K562 (cell line): Measurements from ENCODE around the gene S100A3. TPM values are rescaled to one million over a fixed set of nuclear protein-coding genes. Genes with fewer than 3 reads are reported as not detected.
A peak's percentile ranks its signal among the peaks of the same experiment; 100 is the strongest.

Source experiments
- ATAC-seq: fragments of 200-7000 bp; cut with Tn5 transposase; 3 replicates; pipeline ENCODE4 v1.9.1; 2020; ENCODE audit warnings: moderate library complexity
- BruUV-seq: library from RNA; stranded (reverse); fragments of 400-500 nt; replicated peaks from 2 replicates; lab custom pipeline; 2021; lab: Mats Ljungman, UMichigan
- CTCF ChIA-PET: fragments of 300-600 bp; formaldehyde crosslinking; extraction: SDS; loops from one replicate; lab custom pipeline; 2021; ENCODE audit warnings: low intra/inter-chr PET ratio; lab: Yijun Ruan, JAX
- POLR2A ChIA-PET: fragments of 300-600, 350-650 bp; sonication (Branson Sonifier 250); formaldehyde crosslinking; extraction: SDS; loops from one replicate; lab custom pipeline; 2021; ENCODE audit warnings: antibody characterized with exemption, inconsistent platforms; lab: Yijun Ruan, JAX
- DNase-seq, 4 experiments: peaks; one replicate each; pipeline versions ENCODE4 v3.0.0 to v3.0.0-alpha.2; 2011 to 2018; ENCODE audit warnings: low spot score in 3 of 4, mixed read lengths in 3 of 4; ENCODE audit errors: extremely low read depth in 1 of 4
- FAIRE-seq: peaks from 2 replicates; lab custom pipeline; 2011; peaks lifted over from hg19 to GRCh38; lab: Jason Lieb, UNC
- H2AFZ ChIP-seq: 2 replicates; pipeline ENCODE4 v1.6.0; 2011; ENCODE audit warnings: low read depth, low read length, control low read depth, inconsistent platforms
- H3K27ac ChIP-seq: fragments of 200-600 bp; 3 replicates; pipeline ENCODE4 v1.8.0; 2011; ENCODE audit warnings: low read depth, mild to moderate bottlenecking, control low read depth, inconsistent platforms, low read length, moderate library complexity, mixed read lengths; ENCODE audit errors: extremely low read depth
- H3K27me3 ChIP-seq, 2 experiments: fragments of 300-600 bp in 1 of 2; 2 replicates in 1 of 2; 3 replicates in 1 of 2; pipeline versions ENCODE4 v1.6.0 to v1.8.0; 2011; ENCODE audit warnings: inconsistent platforms in 2 of 2, low read length in 2 of 2, mild to moderate bottlenecking in 1 of 2, mixed read lengths in 1 of 2, moderate library complexity in 1 of 2; ENCODE audit not compliant: control insufficient read depth in 2 of 2, insufficient read depth in 2 of 2
- H3K36me3 ChIP-seq: fragments of 300-600 bp; 3 replicates; pipeline ENCODE4 v1.8.0; 2011; ENCODE audit warnings: mild to moderate bottlenecking, low read length, inconsistent platforms; ENCODE audit not compliant: control insufficient read depth, insufficient read depth
- H3K4me1 ChIP-seq, 2 experiments: fragments of 200-600 bp in 1 of 2; replicated peaks in 1 of 2; 2 replicates in 1 of 2; 3 replicates in 1 of 2; pipeline versions ENCODE4 v1.5.1 to v1.8.0; 2011; ENCODE audit warnings: inconsistent platforms in 2 of 2, low read length in 2 of 2, mild to moderate bottlenecking in 1 of 2, mixed read lengths in 1 of 2, moderate library complexity in 1 of 2; ENCODE audit not compliant: control insufficient read depth in 2 of 2, insufficient read depth in 2 of 2
- H3K4me2 ChIP-seq: 2 replicates; pipeline ENCODE4 v1.6.1; 2011; ENCODE audit warnings: low read length, control low read depth, inconsistent platforms, mixed read lengths; ENCODE audit not compliant: insufficient read depth
- H3K4me3 ChIP-seq: fragments of 200-600 bp; sonication (generic), shearing (Covaris generic); 2 replicates; pipeline ENCODE4 v1.5.1; 2016; ENCODE audit warnings: control low read depth, inconsistent platforms
- H3K79me2 ChIP-seq: fragments of 200-600 bp; 3 replicates; pipeline ENCODE4 v1.8.0; 2011; ENCODE audit warnings: low read length, inconsistent platforms; ENCODE audit not compliant: control insufficient read depth, insufficient read depth
- H3K9ac ChIP-seq, 2 experiments: 2 replicates each; pipeline versions ENCODE4 v1.6.0 to v1.6.1; 2011; ENCODE audit warnings: low read depth in 2 of 2, low read length in 2 of 2, control low read depth in 1 of 2, inconsistent platforms in 1 of 2, mild to moderate bottlenecking in 1 of 2, mixed read lengths in 1 of 2; ENCODE audit not compliant: insufficient read depth in 1 of 2
- H3K9me1 ChIP-seq: one replicate; pipeline ENCODE4 v1.6.0; 2011; ENCODE audit warnings: inconsistent platforms, mild to moderate bottlenecking, low read length, moderate library complexity; ENCODE audit not compliant: control insufficient read depth, insufficient read depth
- H3K9me3 ChIP-seq: replicated peaks from 2 replicates; pipeline ENCODE4 v1.5.1; 2011; ENCODE audit warnings: low read depth, low read length, inconsistent platforms; ENCODE audit not compliant: control insufficient read depth, insufficient read depth
- H4K20me1 ChIP-seq: replicated peaks from 2 replicates; pipeline ENCODE4 v1.6.1; 2011; ENCODE audit warnings: low read length, inconsistent platforms, mixed read lengths; ENCODE audit not compliant: control insufficient read depth, insufficient read depth
- CSDE1 ChIP-seq, 2 experiments: fragments of 450-650 bp; IDR thresholded peaks; 2 replicates each; pipeline ENCODE4 v1.6.1; 2016; ENCODE audit warnings: mild to moderate bottlenecking in 1 of 2
- IRF9 ChIP-seq: fragments of 450-650 bp; IDR thresholded peaks from 2 replicates; pipeline ENCODE4 v1.6.1; 2016; ENCODE audit warnings: missing biosample characterization, missing genetic modification characterization
- ZBTB33 ChIP-seq: sonication (generic); formaldehyde crosslinking; IDR thresholded peaks from 2 replicates; pipeline ENCODE4 v1.8.1; 2023; ENCODE audit warnings: mild to moderate bottlenecking, missing genetic modification reagents
- ZNF197 ChIP-seq: fragments of 200-800 bp; sonication (Bioruptor generic); IDR thresholded peaks from 2 replicates; pipeline ENCODE4 v1.6.1; 2016; ENCODE audit warnings: low read depth, missing genetic modification characterization, missing compliant biosample characterization
- WGBS: fragments of 100-300 bp; shearing (Covaris generic); methylation state at CpG from one replicate; pipeline ENCODE4 v1.1.6; 2016; ENCODE audit warnings: low coverage, mixed read lengths; ENCODE audit not compliant: insufficient coverage; ENCODE audit errors: missing lambda C conversion rate; 5-methylcytosine and 5-hydroxymethylcytosine counted together
- in situ Hi-C: fragments of 300-500 bp; cut with MboI; formaldehyde crosslinking; loops from 4 replicates; pipeline ENCODE4 v1.15.0; 2018; ENCODE audit warnings: inconsistent platforms, mixed read lengths
- intact Hi-C: fragments of 100-400 bp; cut with micrococcal nuclease; formaldehyde crosslinking; loops from 2 replicates; pipeline ENCODE4 v1.14.2; 2022
- polyA plus RNA-seq, 8 experiments: library from polyadenylated mRNA; depleted of rRNA in 4 of 8; stranded (reverse) in 5 of 8; unstranded in 3 of 8; fragments of >200 nt; fragmentation: Nextera tagmentation in 2 of 8; fragmentation: Illumina TruSeq in 1 of 8; extraction: Ambion mirVana in 2 of 8; extraction: Trizol in 1 of 8; gene quantifications; 2 replicates each; pipeline versions ENCODE4 v1.2.1 to v1.2.3, GENCODE V29; 2011 to 2014; ENCODE audit warnings: inconsistent platforms in 1 of 8, missing spikeins in 1 of 8
- total RNA-seq, 7 experiments: library from RNA; depleted of rRNA in 6 of 7; stranded (reverse); fragments of >200 nt in 6 of 7; fragmentation: Illumina TruSeq in 2 of 7; extraction: Trizol in 2 of 7; gene quantifications; 2 replicates each; pipeline versions ENCODE4 v1.2.1 to v1.2.3, GENCODE V29; 2011 to 2021; ENCODE audit warnings: low replicate concordance in 1 of 7

Gene S100A3
- total and polyA plus RNA-seq, 9 of the 15 experiments (the other 6 are each of a cell fraction or from before 2014, with no cell fraction given): 0.08 to 1.7 (median 0.18) TPM; not detected in 4

GRCh38 chr1:153550827-153551500 is 1.9 kb upstream of the S100A3 start:
- Histone ChIP-seq H2AFZ (peak overlapping the region; percentile 63), H3K9ac (peak overlapping the region in 1 of 2 experiments; percentile 50; a peak in 2 of 4 replicates), H3K4me3 (no peak overlapping the region), H3K4me1 (peaks cover 37 to 45% of the 10 kb centered on the region in 2 experiments; a peak in 4 of 5 replicates), H3K27me3 (no peaks in the 10 kb centered on the region), H4K20me1 (no peaks in the 10 kb centered on the region), H3K9me1 (no peaks in the 10 kb centered on the region), H3K36me3 (no peaks in the 10 kb centered on the region), H3K79me2 (no peaks in the 10 kb centered on the region), H3K27ac (no peak overlapping the region), H3K9me3 (no peaks in the 10 kb centered on the region), H3K4me2 (no peak overlapping the region)
- TF ChIP-seq ZNF197 (CRISPR knock-in tag): no peak
- TF ChIP-seq IRF9 (tag): no peak
- peak; percentile 34; the same call in 1 of the 2 replicates for TF ChIP-seq ZBTB33
- TF ChIP-seq CSDE1 (IDR thresholded peaks at IDR 0.05): no peak
- ChIA-PET CTCF (interaction anchor here (0.6 kb wide), 1 partner anchor 18 kb away, joined by 3 read pairs; no protein-coding TSS in a partner anchor), POLR2A (interaction anchor here (0.6 to 1.4 kb wide), 6 partner anchors 9 to 42 kb away, joined by 3 to 8 read pairs (median 3); no protein-coding TSS in a partner anchor)
- in situ Hi-C loops: no loop called here
- intact Hi-C loops: no loop called here
- 45% methylated on average over 10 of the region's 10 CpGs for WGBS
- no peak for FAIRE-seq
- no TSS peak for BruUV-seq
- no peak for DNase-seq
- ATAC-seq: no peak
